Gastrocnemius medialis (tissue), 4 donors: ENCODE data around the gene LRMDA.

Experiments used
- CTCF ChIP-seq, 5 experiments: fragments of 450-650 bp in 3 of 5; fragments of 200-600 bp in 2 of 5; sonication (generic) in 2 of 5; IDR thresholded peaks in 4 of 5; conservative IDR thresholded peaks in 1 of 5; 1 replicate in 4 of 5; 2 replicates in 1 of 5; pipeline ENCODE4 v1.5.1; 2016 to 2019; ENCODE audit warnings: antibody characterized with exemption in 5 of 5, mild to moderate bottlenecking in 3 of 5, moderate library complexity in 3 of 5
- POLR2A ChIP-seq, 2 donors: fragments of 450-650 bp; IDR thresholded peaks; one replicate each; pipeline ENCODE4 v1.6.1; 2017; ENCODE audit warnings: antibody characterized with exemption in 2 of 2, mild to moderate bottlenecking in 2 of 2, moderate library complexity in 2 of 2

- TF ChIP-seq POLR2A (IDR thresholded peaks at IDR 0.05), result no peak
- TF ChIP-seq CTCF (IDR thresholded peaks at IDR 0.05 in 4 of 5, conservative IDR thresholded peaks at IDR 0.05 in 1 of 5), result no peak
These were observed 444.3 kb downstream of the LRMDA start for GRCh38 chr10:75875740-75876139.
